Activated CD4-positive, alpha-beta T cell treated with anti-CD3 and anti-CD28 coated beads for 1 hour (primary cell): ENCODE measurements around the gene PLEKHS1.
"Not testable (repeated sequence)": the region's sequence is repeated elsewhere in the genome, so short reads cannot be mapped to it uniquely, and the experiment has no call there.

ENCODE experiments used
- DNase-seq: peaks from one replicate; pipeline ENCODE4 v3.0.0-alpha.2; 2020

The PLEKHS1 gene

GRCh38 chr10:113802997-113803396 is 51.5 kb downstream of the PLEKHS1 start:
- no peak for DNase-seq

- no peak for DNase-seq
Observed at GRCh38 chr10:113806503-113806902, 55.0 kb downstream of the PLEKHS1 start.

GRCh38 chr10:113808168-113808567 is 56.7 kb downstream of the PLEKHS1 start:
- DNase-seq = no peak

GRCh38 chr10:113814700-113815099 is 63.2 kb downstream of the PLEKHS1 start:
- not testable (repeated sequence) for DNase-seq

GRCh38 chr10:113819989-113820388 is 68.5 kb downstream of the PLEKHS1 start:
- DNase-seq = no peak

GRCh38 chr10:113820507-113820906 is 69.0 kb downstream of the PLEKHS1 start:
- no peak for DNase-seq

- DNase-seq = not testable (repeated sequence)
Observed at GRCh38 chr10:113821306-113821705, 69.8 kb downstream of the PLEKHS1 start.

GRCh38 chr10:113822174-113822573 is 70.7 kb downstream of the PLEKHS1 start:
- DNase-seq = no peak

- no peak for DNase-seq
Observed at GRCh38 chr10:113823389-113823788, 71.9 kb downstream of the PLEKHS1 start.

- DNase-seq = no peak
Observed at GRCh38 chr10:113825791-113826190, 74.3 kb downstream of the PLEKHS1 start.

- DNase-seq = not testable (repeated sequence)
Observed at GRCh38 chr10:113828567-113828966, 77.1 kb downstream of the PLEKHS1 start.
